HG02852 (cell line): Measurements from ENCODE around the gene GPR173.
A peak's percentile ranks its signal among the peaks of the same experiment; 100 is the strongest.

Experiments
- ATAC-seq: cut with Tn5 transposase; IDR thresholded peaks from one replicate; pipeline ENCODE4 v1.9.1; 2021; ENCODE audit warnings: mild to moderate bottlenecking, moderate library complexity; ENCODE audit not compliant: unreplicated experiment

GPR173 gene

GRCh38 chrX:53065104-53065503 lies 16.5 kb downstream of the GPR173 start:
- no peak for ATAC-seq

DNA sequence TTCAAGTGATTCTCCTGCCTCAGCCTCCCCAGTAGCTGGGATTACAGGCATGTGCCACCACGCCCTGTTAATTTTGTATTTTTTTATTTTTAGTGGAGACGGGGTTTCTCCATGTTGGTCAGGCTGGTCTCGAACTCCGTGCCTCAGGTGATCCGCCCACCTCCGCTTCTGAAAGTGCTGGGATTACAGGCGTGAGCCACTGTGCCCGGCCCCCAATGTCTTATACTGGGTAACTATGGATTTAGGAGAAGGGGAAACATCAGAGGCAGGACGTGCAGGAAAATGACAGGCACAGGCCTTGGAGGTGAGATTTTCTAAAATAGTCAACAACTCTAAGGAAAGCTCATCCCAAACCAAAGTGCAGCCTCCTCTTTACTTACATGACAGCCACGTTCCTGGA lies 22.5 kb downstream of the GPR173 start:
- no peak for ATAC-seq

DNA sequence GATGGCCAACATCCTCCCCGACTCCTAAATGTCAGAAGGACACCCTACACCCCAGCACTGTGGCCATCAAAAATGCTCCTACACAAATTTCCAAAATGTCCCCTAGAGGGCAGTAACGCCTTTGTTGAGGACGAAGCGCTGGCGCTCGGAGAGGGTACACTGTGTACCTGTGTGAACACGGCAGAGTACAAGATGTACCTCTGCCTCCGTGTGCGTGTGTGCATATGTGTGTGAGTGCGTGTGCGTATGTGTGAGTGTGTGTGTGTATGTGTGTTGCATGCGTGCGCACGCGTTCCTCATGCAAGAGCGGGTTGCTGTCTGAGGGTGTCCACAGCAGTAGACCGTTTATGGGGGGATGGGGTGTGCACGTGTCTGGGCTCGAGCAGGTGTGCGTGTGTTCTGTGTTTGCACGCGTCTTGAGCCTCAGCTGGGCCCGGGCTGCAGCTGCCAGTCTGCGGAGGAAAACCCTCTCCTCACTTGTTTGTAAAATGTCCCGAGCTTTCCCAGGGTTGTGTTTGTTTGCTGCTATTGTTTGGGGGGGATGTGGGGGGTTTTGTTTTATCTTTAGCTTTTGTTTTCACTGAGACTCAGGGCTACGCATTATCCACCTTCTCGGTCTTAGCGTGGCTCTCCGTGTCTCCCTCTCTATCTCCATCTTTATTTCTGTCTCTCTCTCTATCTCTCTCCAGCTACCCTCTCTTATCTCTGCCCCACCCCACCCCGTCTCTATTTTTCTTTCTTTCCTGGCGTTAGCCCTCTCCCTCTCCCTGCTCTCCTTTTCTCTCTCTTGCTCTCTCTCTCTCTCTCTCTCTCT lies 23.2 kb downstream of the GPR173 start:
- ATAC-seq = peak; percentile 75

- no peak for ATAC-seq
Observed at GRCh38 chrX:53072418-53073114, 24.0 kb downstream of the GPR173 start.

DNA sequence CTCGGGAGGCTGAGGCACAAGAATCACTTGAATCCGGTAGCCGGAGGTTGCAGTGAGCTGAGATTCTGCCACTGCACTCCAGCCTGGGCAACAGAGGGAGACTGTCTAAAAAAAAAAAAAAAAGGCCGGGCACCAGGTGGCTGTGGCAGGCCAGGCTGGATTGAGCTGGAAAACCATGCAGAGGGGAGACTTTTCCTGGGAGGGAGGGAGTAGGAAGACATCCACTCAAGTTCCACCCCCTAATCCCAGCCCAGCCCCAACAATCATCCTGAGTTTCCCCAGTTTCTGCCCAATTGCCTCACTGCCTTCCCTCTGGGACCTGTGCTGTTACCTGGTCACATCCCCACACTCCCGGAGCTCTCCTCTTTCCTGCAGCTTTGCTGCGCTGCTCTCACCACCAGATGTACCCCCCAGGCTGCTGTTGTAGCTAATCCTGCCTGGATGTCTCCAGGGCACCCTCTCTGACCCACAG lies 24.6 kb downstream of the GPR173 start:
- ATAC-seq = no peak

DNA sequence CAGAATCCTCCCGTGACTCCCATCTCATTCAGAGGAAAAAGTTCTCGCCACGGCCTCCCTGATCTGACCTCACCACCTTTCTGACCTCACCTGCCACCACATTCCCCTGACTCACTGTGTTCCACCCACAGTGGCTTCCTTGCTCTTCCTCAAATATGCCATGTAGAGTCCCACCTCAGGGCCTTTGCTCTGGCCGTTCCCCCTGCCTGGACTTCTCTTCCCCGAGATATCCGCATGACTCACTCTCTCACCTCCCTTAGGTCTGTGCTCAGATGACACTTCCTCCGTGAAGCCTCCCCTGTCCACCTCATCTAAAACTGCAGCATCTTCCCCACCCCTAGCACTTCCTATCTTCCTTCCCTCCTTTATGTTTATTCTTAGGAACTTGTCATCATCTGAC lies 26.4 kb downstream of the GPR173 start:
- no peak for ATAC-seq

GRCh38 chrX:53076671-53077070 lies 28.1 kb downstream of the GPR173 start:
- no peak for ATAC-seq

GRCh38 chrX:53077207-53078197 lies 28.9 kb downstream of the GPR173 start:
- ATAC-seq = no peak

DNA sequence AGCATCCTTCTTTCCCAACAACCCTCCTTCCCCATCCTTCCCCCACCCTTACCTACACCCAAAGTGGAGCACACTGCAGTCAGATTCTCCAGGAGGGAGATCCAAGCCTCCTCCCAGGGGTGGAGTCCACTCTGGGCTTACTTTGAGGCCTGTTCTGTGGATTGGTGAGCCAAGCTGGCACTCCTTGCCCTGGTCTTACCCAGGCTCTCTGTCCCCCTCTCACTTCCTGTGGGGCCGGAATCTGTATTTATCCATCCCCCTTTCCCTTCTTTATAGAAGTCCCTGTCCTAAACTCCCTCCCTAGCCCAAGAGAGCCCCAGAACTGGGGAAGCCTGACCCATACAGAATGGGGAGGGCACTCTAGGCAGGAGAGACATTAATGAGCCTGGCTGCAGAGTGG lies 30.4 kb downstream of the GPR173 start:
- no peak for ATAC-seq

DNA sequence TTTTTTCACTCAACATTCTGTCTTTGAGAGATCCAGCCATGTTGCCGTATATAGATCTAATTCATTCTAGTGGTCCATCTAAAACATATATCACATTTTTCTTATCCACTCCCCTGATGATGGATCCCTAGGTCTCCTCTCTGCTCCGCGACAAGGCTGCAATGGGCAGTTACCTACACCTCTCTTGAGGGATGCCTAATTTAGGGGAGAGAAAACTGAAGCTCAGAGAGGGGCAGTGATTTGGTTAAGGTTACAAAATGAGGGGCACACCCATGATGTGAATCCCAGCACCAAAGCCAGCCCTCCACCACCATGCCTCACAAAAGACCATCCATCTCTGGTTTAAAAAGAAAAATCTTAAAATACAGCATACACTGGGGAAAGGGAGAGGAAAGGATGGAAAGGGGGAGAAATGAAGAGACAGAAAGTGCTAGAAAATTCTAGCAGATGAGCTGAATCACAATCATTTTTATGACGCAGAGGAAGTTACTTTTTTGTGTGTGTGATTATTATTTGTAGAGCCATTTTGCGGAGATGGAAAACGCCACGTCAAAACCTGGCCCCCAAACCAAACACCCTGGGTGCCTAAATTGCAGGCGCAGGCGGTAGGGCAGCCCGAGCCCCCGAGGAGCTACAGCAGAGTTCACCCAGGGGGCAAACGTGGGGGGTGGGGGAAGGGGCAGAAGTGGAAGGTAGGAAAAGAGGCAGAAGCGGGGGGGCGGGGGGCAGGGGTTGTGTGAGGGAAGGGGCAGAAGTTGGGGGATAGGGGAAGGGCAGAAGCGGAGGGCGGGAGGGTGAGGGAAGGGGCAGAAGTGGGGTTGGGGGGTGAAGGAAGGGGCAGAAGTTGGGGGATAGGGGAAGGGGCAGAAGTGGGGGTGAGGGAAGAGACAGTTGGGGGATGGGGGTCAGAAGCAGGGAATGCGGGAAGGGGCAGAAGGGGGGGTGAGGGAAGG lies 32.3 kb downstream of the GPR173 start:
- no peak for ATAC-seq

DNA sequence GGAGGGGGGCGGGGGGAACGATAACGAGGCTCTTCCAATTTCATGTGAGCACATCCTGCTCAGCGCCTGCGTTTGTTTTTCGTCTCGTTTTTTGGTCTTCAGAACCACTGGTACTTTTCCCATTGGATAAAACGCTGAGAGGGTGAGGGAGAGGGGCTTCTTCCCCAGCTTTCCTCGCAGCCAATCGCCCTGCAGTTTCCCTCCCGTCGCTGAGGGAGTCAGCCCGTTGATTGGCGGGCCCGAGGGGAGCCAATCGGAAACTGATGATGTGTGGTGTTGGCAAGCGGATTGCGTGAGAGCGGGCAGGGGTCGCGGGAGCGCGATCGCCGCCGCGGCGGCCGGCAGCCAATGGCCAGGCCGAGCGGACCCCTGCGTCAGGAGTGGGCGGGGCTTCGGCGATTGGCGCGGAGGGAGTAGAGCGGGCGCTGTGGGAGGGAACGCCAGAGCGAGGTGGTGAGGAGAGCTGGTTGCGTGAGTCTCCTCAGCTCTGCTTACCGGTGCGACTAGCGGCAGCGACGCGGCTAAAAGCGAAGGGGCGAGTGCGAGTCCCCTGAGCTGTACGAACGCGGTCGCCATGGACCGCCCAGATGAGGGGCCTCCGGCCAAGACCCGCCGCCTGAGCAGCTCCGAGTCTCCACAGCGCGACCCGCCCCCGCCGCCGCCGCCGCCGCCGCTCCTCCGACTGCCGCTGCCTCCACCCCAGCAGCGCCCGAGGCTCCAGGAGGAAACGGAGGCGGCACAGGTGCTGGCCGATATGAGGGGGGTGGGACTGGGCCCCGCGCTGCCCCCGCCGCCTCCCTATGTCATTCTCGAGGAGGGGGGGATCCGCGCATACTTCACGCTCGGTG lies 33.6 kb downstream of the GPR173 start, which contains the start of gene TSPYL2:
Gene TSPYL2, plus strand, starts transcription at position 443 of the 848 bp plus-strand sequence. Its CDS starts 132 bp downstream, at position 575.
- ATAC-seq = peak; percentile 92

- ATAC-seq = no peak
Observed at GRCh38 chrX:53082773-53083616, 34.4 kb downstream of the GPR173 start.

GRCh38 chrX:53084043-53084570 lies 35.5 kb downstream of the GPR173 start:
- no peak for ATAC-seq

DNA sequence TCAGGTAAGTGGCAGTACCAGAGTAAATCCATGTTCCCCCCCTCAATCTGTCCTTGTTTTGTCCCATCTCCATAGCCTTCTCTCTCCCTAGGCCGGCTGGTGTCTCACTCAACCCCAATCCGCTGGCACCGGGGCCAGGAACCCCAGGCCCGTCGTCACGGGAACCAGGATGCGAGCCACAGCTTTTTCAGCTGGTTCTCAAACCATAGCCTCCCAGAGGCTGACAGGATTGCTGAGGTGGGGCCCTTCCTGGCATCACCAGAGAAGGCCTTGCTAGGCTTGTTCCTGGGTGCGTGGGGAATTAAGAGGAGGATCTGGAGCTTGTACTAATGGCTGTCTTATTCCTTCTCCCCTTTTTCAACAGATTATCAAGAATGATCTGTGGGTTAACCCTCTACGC lies 36.3 kb downstream of the GPR173 start:
- ATAC-seq = no peak

DNA sequence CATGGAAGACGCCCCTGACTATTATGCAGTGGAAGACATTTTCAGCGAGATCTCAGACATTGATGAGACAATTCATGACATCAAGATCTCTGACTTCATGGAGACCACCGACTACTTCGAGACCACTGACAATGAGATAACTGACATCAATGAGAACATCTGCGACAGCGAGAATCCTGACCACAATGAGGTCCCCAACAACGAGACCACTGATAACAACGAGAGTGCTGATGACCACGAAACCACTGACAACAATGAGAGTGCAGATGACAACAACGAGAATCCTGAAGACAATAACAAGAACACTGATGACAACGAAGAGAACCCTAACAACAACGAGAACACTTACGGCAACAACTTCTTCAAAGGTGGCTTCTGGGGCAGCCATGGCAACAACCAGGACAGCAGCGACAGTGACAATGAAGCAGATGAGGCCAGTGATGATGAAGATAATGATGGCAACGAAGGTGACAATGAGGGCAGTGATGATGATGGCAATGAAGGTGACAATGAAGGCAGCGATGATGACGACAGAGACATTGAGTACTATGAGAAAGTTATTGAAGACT lies 37.2 kb downstream of the GPR173 start:
- no peak for ATAC-seq

DNA sequence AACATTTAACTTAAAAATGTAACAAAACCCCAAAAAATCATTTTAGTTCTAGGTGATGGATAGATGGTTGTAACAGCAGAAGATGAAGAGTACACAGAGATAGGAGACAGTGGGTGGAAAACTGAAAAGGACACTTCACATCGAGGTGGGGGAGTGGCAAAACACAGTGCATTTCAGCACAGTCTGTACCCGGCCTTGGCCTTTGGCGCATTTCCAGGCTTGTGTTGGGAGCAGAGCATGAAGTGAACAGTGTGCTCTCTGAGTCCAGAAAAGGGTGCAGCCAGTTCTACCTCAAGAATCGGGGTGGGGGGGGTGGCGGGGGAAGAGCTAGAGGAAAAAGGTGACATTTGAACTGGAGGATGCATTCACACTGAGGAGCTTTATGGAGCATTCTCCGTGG lies 37.9 kb downstream of the GPR173 start:
- ATAC-seq = no peak

GRCh38 chrX:53087388-53087831 lies 38.8 kb downstream of the GPR173 start:
- no peak for ATAC-seq
